HEK293 (cell line): ENCODE measurements around the gene SOWAHA.

Source experiments
- CTCF ChIA-PET: fragments of 350-600 bp; formaldehyde crosslinking; extraction: SDS; loops from one replicate; lab custom pipeline; 2021; ENCODE audit warnings: antibody characterized with exemption; lab: Yijun Ruan, JAX
- POLR2A ChIA-PET: fragments of 300-600 bp; formaldehyde crosslinking; extraction: SDS; loops from one replicate; lab custom pipeline; 2020; ENCODE audit warnings: antibody characterized with exemption, inconsistent platforms; lab: Yijun Ruan, JAX
- H3K27ac ChIP-seq: fragments of 200-500 bp; sonication (Bioruptor generic); 2 replicates; pipeline ENCODE4 v1.5.1; 2014; ENCODE audit warnings: low read depth, low read length, control low read depth, inconsistent platforms; ENCODE audit errors: extremely low read depth
- H3K36me3 ChIP-seq, 2 experiments: fragments of 200-500 bp in 1 of 2; sonication (Bioruptor generic) in 1 of 2; 1 replicate in 1 of 2; 2 replicates in 1 of 2; pipeline ENCODE4 v1.5.1; 2014 to 2017; ENCODE audit warnings: inconsistent platforms in 2 of 2, low read length in 2 of 2; ENCODE audit not compliant: control insufficient read depth in 2 of 2, insufficient read depth in 1 of 2
- H3K4me1 ChIP-seq: fragments of 200-500 bp; sonication (Bioruptor generic); 2 replicates; pipeline ENCODE4 v1.5.1; 2014; ENCODE audit warnings: mild to moderate bottlenecking, low read length, inconsistent platforms; ENCODE audit not compliant: control insufficient read depth, insufficient read depth
- H3K4me3 ChIP-seq: 2 replicates; pipeline ENCODE4 v1.5.1; 2011; ENCODE audit warnings: low read depth, mild to moderate bottlenecking, control low read depth, low read length, moderate library complexity
- H3K9me3 ChIP-seq: fragments of 200-500 bp; sonication (Bioruptor generic); 2 replicates; pipeline ENCODE4 v1.5.1; 2014; ENCODE audit warnings: low read depth, low read length, inconsistent platforms; ENCODE audit not compliant: control insufficient read depth, insufficient read depth
- GFI1B ChIP-seq: fragments of 450-650 bp; formaldehyde crosslinking; IDR thresholded peaks from 2 replicates; pipeline ENCODE4 v1.5.1; 2016; ENCODE audit warnings: missing biosample characterization, missing genetic modification characterization
- GLIS1 ChIP-seq: fragments of 450-650 bp; formaldehyde crosslinking; IDR thresholded peaks from 2 replicates; pipeline ENCODE4 v1.5.1; 2016; ENCODE audit warnings: missing biosample characterization, missing genetic modification characterization
- MEIS1 ChIP-seq: sonication (generic); formaldehyde crosslinking; IDR thresholded peaks from 2 replicates; pipeline ENCODE4 v1.8.1; 2022; ENCODE audit warnings: missing genetic modification reagents, mild to moderate bottlenecking, borderline replicate concordance
- ZBTB7A ChIP-seq: fragments of 450-650 bp; formaldehyde crosslinking; IDR thresholded peaks from 2 replicates; pipeline ENCODE4 v1.5.1; 2016; ENCODE audit warnings: low read depth, missing biosample characterization, missing genetic modification characterization
- ZNF391 ChIP-seq: fragments of 450-650 bp; formaldehyde crosslinking; IDR thresholded peaks from 2 replicates; pipeline ENCODE4 v1.5.1; 2016; ENCODE audit warnings: low read depth, missing biosample characterization, missing genetic modification characterization, borderline replicate concordance
- ZNF394 ChIP-seq: fragments of 450-650 bp; formaldehyde crosslinking; IDR thresholded peaks from 2 replicates; pipeline ENCODE4 v1.5.1; 2016; ENCODE audit warnings: missing biosample characterization, missing genetic modification characterization, mild to moderate bottlenecking, moderate library complexity, borderline replicate concordance
- ZNF473 ChIP-seq: fragments of 450-650 bp; formaldehyde crosslinking; IDR thresholded peaks from 2 replicates; pipeline ENCODE4 v1.5.1; 2017; ENCODE audit warnings: missing biosample characterization, missing genetic modification characterization
- ZNF521 ChIP-seq: fragments of 450-650 bp; formaldehyde crosslinking; IDR thresholded peaks from 2 replicates; pipeline ENCODE4 v1.5.1; 2017; ENCODE audit warnings: missing biosample characterization, mild to moderate bottlenecking, missing genetic modification characterization
- ZNF664 ChIP-seq: fragments of 450-650 bp; formaldehyde crosslinking; IDR thresholded peaks from 2 replicates; pipeline ENCODE4 v1.5.1; 2016; ENCODE audit warnings: missing biosample characterization, missing genetic modification characterization
- ZNF747 ChIP-seq: fragments of 450-650 bp; formaldehyde crosslinking; IDR thresholded peaks from 2 replicates; pipeline ENCODE4 v1.5.1; 2016; ENCODE audit warnings: missing biosample characterization, missing genetic modification characterization
- ZNF843 ChIP-seq: fragments of 450-650 bp; formaldehyde crosslinking; IDR thresholded peaks from 2 replicates; pipeline ENCODE4 v1.5.1; 2016; ENCODE audit warnings: missing biosample characterization, missing genetic modification characterization
- TF ChIP-seq, protein P1 (sequence below): fragments of 450-650 bp; formaldehyde crosslinking; conservative IDR thresholded peaks from 2 replicates; pipeline ENCODE4 v1.5.1; 2016; ENCODE audit warnings: low read depth, missing biosample characterization, missing genetic modification characterization
- TF ChIP-seq, protein P2 (sequence below): fragments of 450-650 bp; formaldehyde crosslinking; IDR thresholded peaks from 2 replicates; pipeline ENCODE4 v1.5.1; 2016; ENCODE audit warnings: missing biosample characterization, missing genetic modification characterization
- TF ChIP-seq, protein P3 (sequence below): fragments of 450-650 bp; formaldehyde crosslinking; IDR thresholded peaks from 2 replicates; pipeline ENCODE4 v1.5.1; 2017; ENCODE audit warnings: missing biosample characterization, missing genetic modification characterization
- TF ChIP-seq, protein P4 (sequence below): fragments of 450-650 bp; formaldehyde crosslinking; IDR thresholded peaks from 2 replicates; pipeline ENCODE4 v1.5.1; 2016; ENCODE audit warnings: missing biosample characterization, missing genetic modification characterization
- TF ChIP-seq, protein P5 (sequence below): fragments of 450-650 bp; formaldehyde crosslinking; IDR thresholded peaks from 2 replicates; pipeline ENCODE4 v1.5.1; 2016; ENCODE audit warnings: missing biosample characterization, missing genetic modification characterization

Gene SOWAHA

DNA sequence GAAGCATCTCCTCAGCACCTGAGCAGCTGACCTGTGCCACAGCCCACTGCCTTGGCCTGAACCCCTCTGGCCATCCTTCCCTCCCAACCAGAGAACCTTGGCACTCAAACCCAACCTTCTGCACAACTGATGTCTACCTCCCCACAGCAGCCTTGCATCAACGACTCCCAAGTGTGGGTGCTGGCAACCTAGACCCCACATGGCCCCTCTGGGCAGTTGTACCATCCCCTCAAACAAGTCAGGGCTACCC lies 46.4 kb upstream of the SOWAHA start (continued):
- TF ChIP-seq, protein P1, sequence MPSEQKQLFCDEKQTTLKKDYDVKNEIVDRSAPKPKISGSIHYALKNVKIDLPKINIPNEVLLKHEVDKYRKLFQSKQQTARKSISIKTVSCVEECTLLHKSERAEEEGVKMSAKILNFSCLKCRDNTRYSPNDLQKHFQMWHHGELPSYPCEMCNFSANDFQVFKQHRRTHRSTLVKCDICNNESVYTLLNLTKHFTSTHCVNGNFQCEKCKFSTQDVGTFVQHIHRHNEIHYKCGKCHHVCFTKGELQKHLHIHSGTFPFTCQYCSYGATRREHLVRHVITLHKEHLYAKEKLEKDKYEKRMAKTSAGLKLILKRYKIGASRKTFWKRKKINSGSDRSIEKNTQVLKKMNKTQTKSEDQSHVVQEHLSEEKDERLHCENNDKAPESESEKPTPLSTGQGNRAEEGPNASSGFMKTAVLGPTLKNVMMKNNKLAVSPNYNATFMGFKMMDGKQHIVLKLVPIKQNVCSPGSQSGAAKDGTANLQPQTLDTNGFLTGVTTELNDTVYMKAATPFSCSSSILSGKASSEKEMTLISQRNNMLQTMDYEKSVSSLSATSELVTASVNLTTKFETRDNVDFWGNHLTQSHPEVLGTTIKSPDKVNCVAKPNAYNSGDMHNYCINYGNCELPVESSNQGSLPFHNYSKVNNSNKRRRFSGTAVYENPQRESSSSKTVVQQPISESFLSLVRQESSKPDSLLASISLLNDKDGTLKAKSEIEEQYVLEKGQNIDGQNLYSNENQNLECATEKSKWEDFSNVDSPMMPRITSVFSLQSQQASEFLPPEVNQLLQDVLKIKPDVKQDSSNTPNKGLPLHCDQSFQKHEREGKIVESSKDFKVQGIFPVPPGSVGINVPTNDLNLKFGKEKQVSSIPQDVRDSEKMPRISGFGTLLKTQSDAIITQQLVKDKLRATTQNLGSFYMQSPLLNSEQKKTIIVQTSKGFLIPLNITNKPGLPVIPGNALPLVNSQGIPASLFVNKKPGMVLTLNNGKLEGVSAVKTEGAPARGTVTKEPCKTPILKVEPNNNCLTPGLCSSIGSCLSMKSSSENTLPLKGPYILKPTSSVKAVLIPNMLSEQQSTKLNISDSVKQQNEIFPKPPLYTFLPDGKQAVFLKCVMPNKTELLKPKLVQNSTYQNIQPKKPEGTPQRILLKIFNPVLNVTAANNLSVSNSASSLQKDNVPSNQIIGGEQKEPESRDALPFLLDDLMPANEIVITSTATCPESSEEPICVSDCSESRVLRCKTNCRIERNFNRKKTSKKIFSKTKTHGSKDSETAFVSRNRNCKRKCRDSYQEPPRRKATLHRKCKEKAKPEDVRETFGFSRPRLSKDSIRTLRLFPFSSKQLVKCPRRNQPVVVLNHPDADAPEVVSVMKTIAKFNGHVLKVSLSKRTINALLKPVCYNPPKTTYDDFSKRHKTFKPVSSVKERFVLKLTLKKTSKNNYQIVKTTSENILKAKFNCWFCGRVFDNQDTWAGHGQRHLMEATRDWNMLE (tag by site-specific recombination), result no peak
- no peak for TF ChIP-seq ZNF747
- TF ChIP-seq MEIS1 (CRISPR knock-in tag), result no peak
- no peak for TF ChIP-seq GFI1B (tag by site-specific recombination)
- TF ChIP-seq ZNF473 (tag by site-specific recombination), result no peak

DNA sequence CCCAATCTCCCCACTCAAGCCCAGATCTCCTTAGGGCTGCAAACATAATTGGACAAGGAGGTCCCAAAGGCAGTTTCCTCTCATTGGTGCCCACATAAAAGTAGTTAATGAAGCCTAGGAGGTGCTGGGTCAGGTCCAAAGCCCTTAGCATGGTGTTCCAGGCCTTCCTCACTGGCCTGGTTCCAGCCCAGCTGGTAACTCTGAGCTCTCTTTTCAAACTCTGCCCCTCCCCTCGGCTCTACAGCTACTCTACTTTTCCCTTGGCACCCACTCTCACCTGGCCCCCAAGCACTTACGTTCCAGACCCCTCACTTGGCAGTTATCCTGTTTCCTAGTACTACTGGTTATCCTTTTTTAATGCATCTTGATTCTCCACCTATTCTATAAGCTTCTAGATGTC lies 46.0 kb upstream of the SOWAHA start:
- H3K27ac ChIP-seq, result no peak overlapping the region
- ChIA-PET POLR2A (interaction anchor here (0.8 to 1.3 kb wide), 2 partner anchors 10 to 30 kb away, joined by 3 to 4 read pairs; partner anchors contain the start of genes KIF3A and SEPTIN8), CTCF (interaction anchor here (0.9 kb wide), 1 partner anchor 10 kb away, joined by 3 read pairs; no protein-coding TSS in a partner anchor)
- H3K9me3 ChIP-seq, result no peaks in the 10 kb centered on the region
- H3K4me1 ChIP-seq, result no peaks in the 10 kb centered on the region
- TF ChIP-seq ZNF394 (tag by site-specific recombination), result peak; percentile 12; the same call in 1 of the 2 replicates
- TF ChIP-seq, protein P2, sequence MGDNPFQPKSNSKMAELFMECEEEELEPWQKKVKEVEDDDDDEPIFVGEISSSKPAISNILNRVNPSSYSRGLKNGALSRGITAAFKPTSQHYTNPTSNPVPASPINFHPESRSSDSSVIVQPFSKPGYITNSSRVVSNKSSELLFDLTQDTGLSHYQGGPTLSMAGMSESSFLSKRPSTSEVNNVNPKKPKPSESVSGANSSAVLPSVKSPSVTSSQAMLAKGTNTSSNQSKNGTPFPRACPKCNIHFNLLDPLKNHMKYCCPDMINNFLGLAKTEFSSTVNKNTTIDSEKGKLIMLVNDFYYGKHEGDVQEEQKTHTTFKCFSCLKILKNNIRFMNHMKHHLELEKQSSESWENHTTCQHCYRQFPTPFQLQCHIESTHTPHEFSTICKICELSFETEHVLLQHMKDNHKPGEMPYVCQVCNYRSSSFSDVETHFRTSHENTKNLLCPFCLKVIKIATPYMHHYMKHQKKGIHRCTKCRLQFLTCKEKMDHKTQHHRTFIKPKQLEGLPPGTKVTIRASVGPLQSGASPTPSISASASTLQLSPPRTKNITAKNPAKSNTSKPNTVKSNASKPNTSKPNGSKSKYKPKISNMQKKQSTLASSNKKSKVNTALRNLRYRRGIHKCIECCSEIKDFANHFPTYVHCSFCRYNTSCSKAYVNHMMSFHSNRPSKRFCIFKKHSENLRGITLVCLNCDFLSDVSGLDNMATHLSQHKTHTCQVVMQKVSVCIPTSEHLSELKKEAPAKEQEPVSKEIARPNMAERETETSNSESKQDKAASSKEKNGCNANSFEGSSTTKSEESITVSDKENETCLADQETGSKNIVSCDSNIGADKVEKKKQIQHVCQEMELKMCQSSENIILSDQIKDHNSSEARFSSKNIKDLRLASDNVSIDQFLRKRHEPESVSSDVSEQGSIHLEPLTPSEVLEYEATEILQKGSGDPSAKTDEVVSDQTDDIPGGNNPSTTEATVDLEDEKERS (tag by site-specific recombination), result no peak
- TF ChIP-seq, protein P3, sequence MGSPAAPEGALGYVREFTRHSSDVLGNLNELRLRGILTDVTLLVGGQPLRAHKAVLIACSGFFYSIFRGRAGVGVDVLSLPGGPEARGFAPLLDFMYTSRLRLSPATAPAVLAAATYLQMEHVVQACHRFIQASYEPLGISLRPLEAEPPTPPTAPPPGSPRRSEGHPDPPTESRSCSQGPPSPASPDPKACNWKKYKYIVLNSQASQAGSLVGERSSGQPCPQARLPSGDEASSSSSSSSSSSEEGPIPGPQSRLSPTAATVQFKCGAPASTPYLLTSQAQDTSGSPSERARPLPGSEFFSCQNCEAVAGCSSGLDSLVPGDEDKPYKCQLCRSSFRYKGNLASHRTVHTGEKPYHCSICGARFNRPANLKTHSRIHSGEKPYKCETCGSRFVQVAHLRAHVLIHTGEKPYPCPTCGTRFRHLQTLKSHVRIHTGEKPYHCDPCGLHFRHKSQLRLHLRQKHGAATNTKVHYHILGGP (tag by site-specific recombination), result no peak
- no peak for TF ChIP-seq ZBTB7A
- TF ChIP-seq, protein P4, sequence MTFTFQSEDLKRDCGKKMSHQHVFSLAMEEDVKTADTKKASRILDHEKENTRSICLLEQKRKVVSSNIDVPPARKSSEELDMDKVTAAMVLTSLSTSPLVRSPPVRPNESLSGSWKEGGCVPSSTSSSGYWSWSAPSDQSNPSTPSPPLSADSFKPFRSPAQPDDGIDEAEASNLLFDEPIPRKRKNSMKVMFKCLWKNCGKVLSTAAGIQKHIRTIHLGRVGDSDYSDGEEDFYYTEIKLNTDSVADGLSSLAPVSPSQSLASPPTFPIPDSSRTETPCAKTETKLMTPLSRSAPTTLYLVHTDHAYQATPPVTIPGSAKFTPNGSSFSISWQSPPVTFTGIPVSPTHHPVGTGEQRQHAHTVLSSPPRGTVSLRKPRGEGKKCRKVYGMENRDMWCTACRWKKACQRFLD (tag by site-specific recombination), result no peak
- TF ChIP-seq ZNF664, result no peak
- no peak overlapping the region for H3K4me3 ChIP-seq
- H3K36me3 ChIP-seq, result peaks cover 0 to 40% of the 10 kb centered on the region in 2 experiments; a peak in 1 of 3 replicates

DNA sequence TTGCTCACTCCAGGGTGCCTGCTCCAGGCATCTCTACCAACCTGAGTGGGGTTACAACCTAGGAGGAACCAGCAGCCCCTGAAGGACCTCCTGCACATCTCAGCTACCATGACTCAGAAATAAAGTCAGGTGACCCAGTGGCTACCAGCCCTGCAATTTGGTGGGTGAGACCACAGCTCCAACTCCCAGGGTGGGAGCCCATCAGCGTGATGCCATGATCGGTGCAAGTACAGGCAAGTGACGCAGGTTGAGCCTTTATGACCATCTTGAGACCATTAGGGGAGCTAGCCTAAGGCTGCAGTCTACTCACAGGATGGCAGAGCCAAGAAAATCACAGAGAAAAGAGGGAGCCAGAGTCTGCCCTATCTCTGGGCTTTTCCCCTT lies 44.6 kb upstream of the SOWAHA start:
- Histone ChIP-seq H3K36me3 (peaks cover 0 to 27% of the 10 kb centered on the region in 2 experiments; a peak in 1 of 3 replicates), H3K4me1 (no peaks in the 10 kb centered on the region), H3K4me3 (no peak overlapping the region), H3K27ac (no peak overlapping the region), H3K9me3 (no peaks in the 10 kb centered on the region)
- CTCF ChIA-PET, result interaction anchor here (1.0 kb wide), 1 partner anchor 59 kb away, joined by 3 read pairs; no protein-coding TSS in a partner anchor
- POLR2A ChIA-PET, result no interaction called here
- TF ChIP-seq ZNF843, result no peak
- TF ChIP-seq ZNF391, result no peak
- no peak for TF ChIP-seq ZNF521 (tag by site-specific recombination)
- TF ChIP-seq, protein P5, sequence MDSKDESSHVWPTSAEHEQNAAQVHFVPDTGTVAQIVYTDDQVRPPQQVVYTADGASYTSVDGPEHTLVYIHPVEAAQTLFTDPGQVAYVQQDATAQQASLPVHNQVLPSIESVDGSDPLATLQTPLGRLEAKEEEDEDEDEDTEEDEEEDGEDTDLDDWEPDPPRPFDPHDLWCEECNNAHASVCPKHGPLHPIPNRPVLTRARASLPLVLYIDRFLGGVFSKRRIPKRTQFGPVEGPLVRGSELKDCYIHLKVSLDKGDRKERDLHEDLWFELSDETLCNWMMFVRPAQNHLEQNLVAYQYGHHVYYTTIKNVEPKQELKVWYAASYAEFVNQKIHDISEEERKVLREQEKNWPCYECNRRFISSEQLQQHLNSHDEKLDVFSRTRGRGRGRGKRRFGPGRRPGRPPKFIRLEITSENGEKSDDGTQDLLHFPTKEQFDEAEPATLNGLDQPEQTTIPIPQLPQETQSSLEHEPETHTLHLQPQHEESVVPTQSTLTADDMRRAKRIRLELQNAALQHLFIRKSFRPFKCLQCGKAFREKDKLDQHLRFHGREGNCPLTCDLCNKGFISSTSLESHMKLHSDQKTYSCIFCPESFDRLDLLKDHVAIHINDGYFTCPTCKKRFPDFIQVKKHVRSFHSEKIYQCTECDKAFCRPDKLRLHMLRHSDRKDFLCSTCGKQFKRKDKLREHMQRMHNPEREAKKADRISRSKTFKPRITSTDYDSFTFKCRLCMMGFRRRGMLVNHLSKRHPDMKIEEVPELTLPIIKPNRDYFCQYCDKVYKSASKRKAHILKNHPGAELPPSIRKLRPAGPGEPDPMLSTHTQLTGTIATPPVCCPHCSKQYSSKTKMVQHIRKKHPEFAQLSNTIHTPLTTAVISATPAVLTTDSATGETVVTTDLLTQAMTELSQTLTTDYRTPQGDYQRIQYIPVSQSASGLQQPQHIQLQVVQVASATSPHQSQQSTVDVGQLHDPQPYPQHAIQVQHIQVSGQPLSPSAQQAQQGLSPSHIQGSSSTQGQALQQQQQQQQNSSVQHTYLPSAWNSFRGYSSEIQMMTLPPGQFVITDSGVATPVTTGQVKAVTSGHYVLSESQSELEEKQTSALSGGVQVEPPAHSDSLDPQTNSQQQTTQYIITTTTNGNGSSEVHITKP (tag by site-specific recombination), result peak; percentile 87
- peak; percentile 15; the same call in 1 of the 2 replicates for TF ChIP-seq GLIS1
